Thyroid gland (tissue), 4 donors: ENCODE measurements around the gene PNPLA3.

Experiments used
- CTCF ChIP-seq, 6 experiments: fragments of 200-600 bp in 3 of 6; fragments of 450-650 bp in 3 of 6; sonication (generic) in 3 of 6; IDR thresholded peaks; one replicate each; pipeline ENCODE4 v1.5.1; 2016 to 2019; ENCODE audit warnings: antibody characterized with exemption in 6 of 6, mild to moderate bottlenecking in 2 of 6, inconsistent platforms in 1 of 6, moderate library complexity in 1 of 6
- POLR2A ChIP-seq, 2 donors: fragments of 450-650 bp; IDR thresholded peaks; one replicate each; pipeline ENCODE4 v1.6.1; 2017; ENCODE audit warnings: antibody characterized with exemption in 2 of 2, mild to moderate bottlenecking in 2 of 2, moderate library complexity in 1 of 2

GRCh38 chr22:43895986-43896645 is 27.5 kb upstream of the PNPLA3 start:
- TF ChIP-seq POLR2A (IDR thresholded peaks at IDR 0.05) (no peak), CTCF (IDR thresholded peaks at IDR 0.05) (no peak)
